ENCODE results near the gene GAL3ST1.
"Not testable (repeated sequence)": the region's sequence is repeated elsewhere in the genome, so short reads cannot be mapped to it uniquely, and the experiment has no call there.

The GAL3ST1 gene

DNA sequence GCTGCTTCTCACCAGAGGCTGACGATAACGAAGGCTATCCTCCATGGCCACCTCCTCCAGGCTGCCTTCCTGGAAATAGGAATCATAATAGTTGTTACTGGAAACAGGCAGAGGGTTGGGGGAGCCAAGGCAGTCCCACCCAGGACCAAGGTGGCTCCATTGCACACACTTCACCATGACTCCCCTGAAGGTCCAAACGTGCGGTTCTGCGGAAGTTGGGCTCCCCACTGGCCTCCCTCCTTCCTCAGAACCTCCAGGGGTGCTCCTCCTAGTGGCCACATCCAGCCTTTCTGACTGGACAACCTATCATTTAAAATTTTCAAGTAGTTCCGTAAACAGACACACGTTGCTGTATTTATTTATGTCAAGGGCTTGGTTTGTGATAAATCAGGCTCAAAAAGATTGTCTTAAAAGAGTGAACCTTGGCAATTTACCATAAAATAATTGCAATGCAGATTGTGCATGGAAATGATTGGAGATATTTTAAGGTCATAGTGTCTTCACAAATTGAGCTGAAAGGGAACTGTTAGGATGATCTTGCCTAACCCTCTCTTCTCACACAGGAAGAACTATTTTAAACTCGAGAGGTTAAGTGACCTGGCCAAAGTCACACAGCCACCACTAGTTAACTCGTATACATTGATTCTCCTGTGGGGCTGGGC lies 31.1 kb upstream of the GAL3ST1 start:
- ATAC-seq (replicated peaks) (peak; percentile 37 to 39), DNase-seq (peak; percentile 38)
- Mint-ChIP-seq H3K27ac (no peak overlapping the region), H3K36me3 (no peaks in the 10 kb centered on the region), H3K9me3 (no peaks in the 10 kb centered on the region), H3K4me3 (peak overlapping the region; percentile 26 to 57), H3K4me1 (peaks cover 28 to 46% of the 10 kb centered on the region in 2 donors), H3K27me3 (peaks cover 12 to 20% of the 10 kb centered on the region in 2 donors)

DNA sequence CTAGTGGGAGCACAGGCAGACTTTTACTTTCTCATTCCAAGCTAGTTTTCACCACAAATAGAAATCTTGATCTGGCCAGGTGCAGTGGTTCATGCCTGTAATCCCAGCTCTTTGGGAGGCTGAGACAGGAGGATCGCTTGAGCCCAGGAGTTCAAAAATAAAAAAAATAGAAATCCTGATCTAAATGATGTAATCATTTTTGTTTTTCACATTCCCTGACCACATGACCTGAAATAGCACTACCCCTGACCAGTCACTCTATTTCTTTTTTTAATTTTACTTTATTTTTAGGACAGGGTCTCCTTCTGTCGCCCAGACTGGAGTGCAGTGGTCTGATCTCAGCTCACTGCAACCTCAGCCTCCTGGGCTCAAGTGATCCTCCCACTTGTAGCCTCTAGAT lies 30.3 kb upstream of the GAL3ST1 start:
- H3K9me3 Mint-ChIP-seq: no peaks in the 10 kb centered on the region
- no peaks in the 10 kb centered on the region for H3K36me3 Mint-ChIP-seq
- H3K4me1 Mint-ChIP-seq: peaks cover 28 to 42% of the 10 kb centered on the region in 2 donors
- no peak for ATAC-seq (replicated peaks)
- DNase-seq: no peak
- H3K27me3 Mint-ChIP-seq: peaks cover 12 to 20% of the 10 kb centered on the region in 2 donors
- H3K4me3 Mint-ChIP-seq: no peak overlapping the region
- no peak overlapping the region for H3K27ac Mint-ChIP-seq

DNA sequence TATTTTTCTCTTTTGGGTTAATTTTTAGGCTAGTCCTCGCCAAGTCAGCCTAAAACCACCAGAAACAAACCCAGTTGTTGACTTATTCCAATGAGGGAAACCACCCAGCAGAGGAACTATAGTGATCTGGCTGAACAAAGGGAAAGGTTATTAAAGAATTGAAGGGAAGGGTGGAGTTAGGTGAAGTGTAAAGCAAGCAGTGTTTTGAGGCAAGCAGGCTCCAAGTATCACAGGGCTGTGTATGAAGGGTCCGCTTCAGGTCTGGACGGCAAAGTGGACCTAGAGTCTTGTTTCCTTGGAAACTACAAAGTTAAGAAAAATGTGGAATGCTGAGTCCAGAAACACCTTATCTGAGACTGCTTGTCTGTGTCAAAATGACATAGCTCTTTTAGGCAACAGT lies 29.3 kb upstream of the GAL3ST1 start:
- H3K4me1 Mint-ChIP-seq: peaks cover 20 to 33% of the 10 kb centered on the region in 2 donors

DNA sequence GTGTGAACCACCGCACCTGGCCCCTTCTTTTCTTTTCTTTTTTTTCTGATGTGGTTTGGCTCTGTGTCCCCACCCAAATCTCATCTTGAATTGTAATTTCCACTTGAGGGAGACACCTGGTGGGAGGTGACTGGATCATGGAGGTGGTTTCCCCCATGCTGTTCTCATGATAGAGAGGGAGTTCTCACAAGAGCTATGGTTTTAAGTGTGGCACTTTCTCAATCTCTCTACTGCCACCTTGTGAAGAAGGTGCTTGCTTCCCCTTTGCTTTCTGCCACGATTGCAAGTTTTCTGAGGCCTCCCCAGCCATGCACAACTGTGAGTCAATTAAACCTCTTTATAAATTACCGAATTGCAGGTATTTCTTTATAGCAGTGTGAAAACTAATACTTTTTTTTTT lies 27.6 kb upstream of the GAL3ST1 start:
- DNase-seq (no peak), ATAC-seq (replicated peaks) (peak in 1 of 2 donors; percentile 28)
- Mint-ChIP-seq H3K9me3 (no peaks in the 10 kb centered on the region), H3K27me3 (peaks cover 3 to 10% of the 10 kb centered on the region in 2 donors), H3K4me1 (peaks cover 9 to 16% of the 10 kb centered on the region in 2 donors), H3K36me3 (no peaks in the 10 kb centered on the region), H3K4me3 (no peak overlapping the region), H3K27ac (no peak overlapping the region)

More for the DNA sequence above, 29.3 kb upstream of the GAL3ST1 start:
- no peaks in the 10 kb centered on the region for H3K9me3 Mint-ChIP-seq
- H3K4me3 Mint-ChIP-seq: no peak overlapping the region
- peaks cover 7 to 15% of the 10 kb centered on the region in 2 donors for H3K27me3 Mint-ChIP-seq
- H3K36me3 Mint-ChIP-seq: no peaks in the 10 kb centered on the region
- DNase-seq (no peak), ATAC-seq (replicated peaks) (no peak)
- H3K27ac Mint-ChIP-seq: no peak overlapping the region

GRCh38 chr22:30601464-30601863 lies 27.0 kb upstream of the GAL3ST1 start:
- peaks cover 5 to 10% of the 10 kb centered on the region in 2 donors for H3K4me1 Mint-ChIP-seq
- ATAC-seq (replicated peaks) (no peak), DNase-seq (no peak)
- no peak overlapping the region for H3K27ac Mint-ChIP-seq
- peaks cover 0 to 5% of the 10 kb centered on the region in 2 donors for H3K27me3 Mint-ChIP-seq
- no peaks in the 10 kb centered on the region for H3K9me3 Mint-ChIP-seq
- H3K36me3 Mint-ChIP-seq: no peaks in the 10 kb centered on the region
- H3K4me3 Mint-ChIP-seq: no peak overlapping the region

GRCh38 chr22:30600921-30601320 lies 26.5 kb upstream of the GAL3ST1 start:
- peaks cover 1 to 5% of the 10 kb centered on the region in 2 donors for H3K4me1 Mint-ChIP-seq
- H3K27ac Mint-ChIP-seq: no peak overlapping the region
- H3K9me3 Mint-ChIP-seq: no peaks in the 10 kb centered on the region
- DNase-seq: no peak
- peak; percentile 25 to 39 for ATAC-seq (replicated peaks)
- no peak overlapping the region for H3K4me3 Mint-ChIP-seq
- no peaks in the 10 kb centered on the region for H3K36me3 Mint-ChIP-seq
- peaks cover 0 to 9% of the 10 kb centered on the region in 2 donors for H3K27me3 Mint-ChIP-seq

DNA sequence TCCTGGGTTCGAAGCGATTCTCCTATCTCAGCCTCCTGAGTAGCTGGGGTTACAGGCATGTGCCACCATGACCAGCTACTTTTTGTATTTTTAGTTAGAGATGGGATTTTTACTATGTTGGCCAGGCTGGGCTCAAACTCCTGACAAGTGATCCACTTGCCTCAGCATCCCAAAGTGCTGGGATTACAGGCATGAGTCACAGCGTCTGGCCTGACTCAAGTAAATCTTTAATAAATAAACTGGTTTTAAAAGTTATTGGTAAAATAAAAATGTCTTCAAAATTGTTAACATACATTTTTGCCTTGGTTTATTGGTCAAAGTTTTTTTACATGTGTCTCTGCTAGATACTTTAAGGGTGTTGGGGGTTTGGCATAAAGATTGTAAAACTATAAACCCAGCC lies 24.5 kb upstream of the GAL3ST1 start:
- no peak for DNase-seq
- no peaks in the 10 kb centered on the region for H3K36me3 Mint-ChIP-seq
- H3K4me3 Mint-ChIP-seq: no peak overlapping the region
- H3K27ac Mint-ChIP-seq: no peak overlapping the region
- peaks cover 0 to 4% of the 10 kb centered on the region in 2 donors for H3K27me3 Mint-ChIP-seq
- H3K9me3 Mint-ChIP-seq: no peaks in the 10 kb centered on the region
- ATAC-seq (replicated peaks): no peak
- peaks cover 0 to 1% of the 10 kb centered on the region in 2 donors for H3K4me1 Mint-ChIP-seq

DNA sequence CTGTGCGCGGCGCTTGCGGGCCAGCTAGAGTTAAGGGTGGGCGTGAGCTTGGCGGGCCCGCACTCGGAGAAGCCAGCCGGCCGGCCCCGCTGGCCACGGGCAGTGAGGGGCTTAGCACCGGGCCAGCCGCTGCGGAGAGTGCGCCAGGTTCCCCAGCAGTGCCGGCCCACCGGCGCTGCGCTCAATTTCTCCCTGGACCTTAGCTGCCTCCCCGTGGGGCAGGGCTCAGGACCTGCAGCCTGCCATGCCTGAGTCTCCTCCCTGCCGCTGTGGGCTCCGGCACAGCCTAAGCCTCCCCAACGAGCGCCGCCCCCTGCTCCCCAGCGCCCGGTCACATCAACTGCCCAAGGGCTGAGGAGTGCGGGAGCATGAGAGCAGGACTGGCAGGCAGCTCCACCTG lies 22.4 kb upstream of the GAL3ST1 start:
- no peaks in the 10 kb centered on the region for H3K36me3 Mint-ChIP-seq
- no peak for ATAC-seq (replicated peaks)
- H3K27me3 Mint-ChIP-seq: peaks cover 4 to 6% of the 10 kb centered on the region in 2 donors
- H3K27ac Mint-ChIP-seq: no peak overlapping the region
- H3K4me1 Mint-ChIP-seq: no peaks in the 10 kb centered on the region
- no peak for DNase-seq
- H3K9me3 Mint-ChIP-seq: no peaks in the 10 kb centered on the region
- no peak overlapping the region for H3K4me3 Mint-ChIP-seq

DNA sequence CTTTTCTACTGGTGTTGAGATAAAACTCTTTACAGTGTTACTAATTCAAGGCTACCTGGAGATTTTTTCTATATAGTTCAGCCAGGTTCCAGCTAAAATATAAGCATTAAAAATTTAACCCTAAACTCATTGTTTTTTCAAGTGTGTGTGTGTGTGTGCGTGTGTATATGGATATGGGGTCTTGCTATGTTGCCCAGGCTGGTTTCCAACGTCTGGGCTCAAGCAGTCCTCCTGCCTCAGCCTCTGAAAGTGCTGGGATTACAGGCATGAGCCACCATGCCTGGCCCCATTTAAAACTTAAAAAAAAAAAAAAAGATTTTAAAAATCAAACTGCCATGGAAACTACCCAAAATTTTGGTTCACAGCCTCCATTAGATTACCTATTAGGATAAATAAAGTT lies 21.7 kb upstream of the GAL3ST1 start:
- Mint-ChIP-seq H3K27me3 (peaks cover 4 to 6% of the 10 kb centered on the region in 2 donors), H3K4me3 (no peak overlapping the region)
- ATAC-seq (replicated peaks): no peak

DNA sequence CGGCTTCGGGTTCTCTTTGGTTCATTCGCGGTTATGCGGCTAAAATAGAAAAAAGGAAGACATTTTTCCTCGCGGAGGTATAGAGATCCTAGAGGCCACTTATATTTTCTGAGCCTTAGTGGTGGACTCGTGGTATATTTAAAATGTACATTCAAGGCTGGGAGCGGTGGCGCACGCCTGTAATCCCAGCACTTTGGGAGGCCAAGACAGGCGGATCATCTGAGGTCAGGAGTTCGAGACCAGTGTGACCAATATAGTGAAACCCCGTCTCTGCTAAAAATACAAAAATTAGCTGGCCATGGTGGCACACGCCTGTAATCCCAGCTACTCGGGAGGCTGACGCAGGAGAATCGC lies 17.9 kb upstream of the GAL3ST1 start:
- not testable (repeated sequence) for H3K9me3 Mint-ChIP-seq; H3K4me1 Mint-ChIP-seq; H3K27me3 Mint-ChIP-seq; H3K4me3 Mint-ChIP-seq; ATAC-seq (replicated peaks); DNase-seq; H3K27ac Mint-ChIP-seq
- peaks cover 14 to 24% of the 10 kb centered on the region in 2 donors for H3K36me3 Mint-ChIP-seq

More for the DNA sequence above, 21.7 kb upstream of the GAL3ST1 start:
- H3K4me1 Mint-ChIP-seq: no peaks in the 10 kb centered on the region
- no peak overlapping the region for H3K27ac Mint-ChIP-seq
- H3K9me3 Mint-ChIP-seq: no peaks in the 10 kb centered on the region
- DNase-seq: no peak
- H3K36me3 Mint-ChIP-seq: no peaks in the 10 kb centered on the region

- peaks cover 0 to 4% of the 10 kb centered on the region in 2 donors for H3K4me1 Mint-ChIP-seq
- DNase-seq (peak; percentile 94), ATAC-seq (replicated peaks) (peak; percentile 100)
- H3K36me3 Mint-ChIP-seq: peaks cover 19 to 30% of the 10 kb centered on the region in 2 donors
- peaks cover 4 to 6% of the 10 kb centered on the region in 2 donors for H3K27me3 Mint-ChIP-seq
- no peak within 1 kb of the TSS for H3K27ac Mint-ChIP-seq
- no peak within 1 kb of the TSS for H3K4me3 Mint-ChIP-seq
- H3K9me3 Mint-ChIP-seq: no peaks in the 10 kb centered on the region
These were observed 17.3 kb upstream of the GAL3ST1 start, which contains the start of gene PES1 for GRCh38 chr22:30591588-30592359. TSS of gene PES1 (minus strand) at chr22:30591910. CDS start at chr22:30591833, 77 bp downstream.

DNA sequence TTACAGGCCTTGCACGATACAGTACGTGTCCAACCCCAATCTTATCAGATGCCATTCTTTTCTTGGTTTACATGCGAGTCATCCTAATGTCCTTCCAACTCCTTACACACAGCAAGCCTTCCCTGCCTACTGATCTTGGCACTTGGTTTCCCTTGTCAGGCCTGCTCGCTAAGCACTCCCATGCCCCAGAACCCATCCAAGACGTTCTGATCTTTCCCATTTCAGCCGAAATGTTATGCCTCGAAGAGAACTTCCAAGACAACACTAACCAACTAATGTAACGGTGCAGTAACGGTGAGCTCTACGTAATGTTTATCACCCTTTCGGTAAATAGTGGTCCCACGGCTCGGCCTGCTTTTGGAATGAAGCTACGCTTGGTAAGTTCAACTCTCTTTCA lies 16.7 kb upstream of the GAL3ST1 start:
- H3K9me3 Mint-ChIP-seq: no peaks in the 10 kb centered on the region
- DNase-seq: no peak
- H3K27ac Mint-ChIP-seq: no peak overlapping the region
- ATAC-seq (replicated peaks): peak in 1 of 2 donors; percentile 10
- no peak overlapping the region for H3K4me3 Mint-ChIP-seq
- peaks cover 0 to 4% of the 10 kb centered on the region in 2 donors for H3K4me1 Mint-ChIP-seq
- H3K27me3 Mint-ChIP-seq: peaks cover 4 to 6% of the 10 kb centered on the region in 2 donors
- H3K36me3 Mint-ChIP-seq: peaks cover 24 to 35% of the 10 kb centered on the region in 2 donors

DNA sequence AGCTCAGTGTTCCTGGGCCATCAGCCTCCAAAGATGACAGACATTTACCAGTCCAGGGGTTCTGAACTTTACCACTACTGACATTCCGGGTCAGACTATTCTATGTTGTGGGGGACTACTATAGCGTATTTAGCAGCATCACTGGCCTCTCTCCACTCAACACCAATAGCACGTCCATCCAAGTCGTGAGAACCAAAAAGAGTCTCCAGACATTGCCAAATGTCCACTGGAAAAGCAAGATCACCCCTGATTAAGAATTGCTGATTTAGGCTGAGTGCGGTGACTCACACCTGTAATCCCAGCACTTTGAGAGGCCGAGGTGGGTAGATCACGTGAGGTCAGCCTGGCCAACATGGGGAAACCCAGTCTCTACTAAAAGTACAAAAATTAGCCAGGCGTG lies 11.9 kb upstream of the GAL3ST1 start:
- H3K36me3 Mint-ChIP-seq: peaks cover 57 to 70% of the 10 kb centered on the region in 2 donors
- H3K27me3 Mint-ChIP-seq: no peaks in the 10 kb centered on the region
- H3K27ac Mint-ChIP-seq: no peak overlapping the region
- DNase-seq (no peak), ATAC-seq (replicated peaks) (no peak)
- H3K4me1 Mint-ChIP-seq: peaks cover 5 to 8% of the 10 kb centered on the region in 2 donors
- H3K4me3 Mint-ChIP-seq: no peak overlapping the region
- no peaks in the 10 kb centered on the region for H3K9me3 Mint-ChIP-seq

GRCh38 chr22:30584441-30584840 lies 10.0 kb upstream of the GAL3ST1 start:
- H3K4me3 Mint-ChIP-seq: no peak overlapping the region
- no peak overlapping the region for H3K27ac Mint-ChIP-seq
- DNase-seq (no peak), ATAC-seq (replicated peaks) (no peak)
- H3K36me3 Mint-ChIP-seq: peaks cover 71 to 80% of the 10 kb centered on the region in 2 donors
- H3K4me1 Mint-ChIP-seq: peaks cover 5% of the 10 kb centered on the region in 2 donors
- no peaks in the 10 kb centered on the region for H3K9me3 Mint-ChIP-seq
- H3K27me3 Mint-ChIP-seq: no peaks in the 10 kb centered on the region
